ENCODE results near the gene CLDN4. TPM values are rescaled to one million over a fixed set of nuclear protein-coding genes. Genes with fewer than 3 reads are reported as not detected.

Gene CLDN4
- total RNA-seq, 1 experiment from 2014 or later = 15.6 TPM

- Histone ChIP-seq H2BK12ac (ENCODE audit: insufficient read length, low read depth, low read length) (no peak overlapping the region), H3K27ac (ENCODE audit: insufficient read length, low read depth, low read length) (no peak overlapping the region), H3K79me2 (ENCODE audit: insufficient read depth, low read length) (no peaks in the 10 kb centered on the region), H2BK120ac (ENCODE audit: low read depth, low read length, poor library complexity, severe bottlenecking) (no peak overlapping the region), H2BK20ac (ENCODE audit: low read depth, low read length, poor library complexity, severe bottlenecking) (no peak overlapping the region), H4K91ac (ENCODE audit: insufficient read length, low read depth, low read length) (peak overlapping the region; percentile 60), H3K56ac (ENCODE audit: insufficient read length, low read depth, low read length) (no peak overlapping the region), H3K27me3 (ENCODE audit: insufficient read depth, low read length) (no peaks in the 10 kb centered on the region), H3K18ac (ENCODE audit: insufficient read length, low read depth, low read length) (peak overlapping the region; percentile 7), H3K4ac (ENCODE audit: low read depth, low read length) (peak overlapping the region; percentile 43; the same call in 1 of the 2 replicates), H3K79me1 (ENCODE audit: insufficient read depth, low read depth, low read length, poor library complexity, severe bottlenecking) (no peaks in the 10 kb centered on the region), H3K9ac (ENCODE audit: extremely low read depth, insufficient read length, low read length) (no peak overlapping the region), H3T11ph (ENCODE audit: low read length) (no peak overlapping the region), H3K4me1 (ENCODE audit: insufficient read depth, low read length) (peaks cover 17% of the 10 kb centered on the region), H4K8ac (replicated peaks; ENCODE audit: insufficient read length, low read depth, low read length) (no peak overlapping the region), H3K14ac (ENCODE audit: insufficient read depth, low read length) (peak overlapping the region; percentile 86; the same call in 1 of the 2 replicates), H3K23me2 (ENCODE audit: insufficient read length, low read depth, low read length, poor library complexity, severe bottlenecking) (peaks cover 9% of the 10 kb centered on the region), H3K23ac (ENCODE audit: insufficient read length, low read depth, low read length) (no peak overlapping the region), H2BK5ac (ENCODE audit: insufficient read length, low read length) (no peak overlapping the region), H3K4me2 (ENCODE audit: insufficient read depth, insufficient read length, low read length) (no peak overlapping the region), H3K9me3 (ENCODE audit: control insufficient read depth, low read depth, low read length) (no peaks in the 10 kb centered on the region), H4K20me1 (ENCODE audit: control insufficient read depth, insufficient read depth, insufficient read length) (no peaks in the 10 kb centered on the region), H2AK5ac (ENCODE audit: insufficient read length, low read length) (no peak overlapping the region), H2AFZ (ENCODE audit: low read length) (no peak overlapping the region), H4K5ac (ENCODE audit: insufficient read length, low read depth, low read length) (no peak overlapping the region), H2BK15ac (ENCODE audit: low read depth, low read length) (no peak overlapping the region)
- no CpG with 5 or more reads among the region's 7 CpGs for WGBS (ENCODE audit: extremely low coverage, insufficient read length, low lambda C conversion rate)
- H3K4me3 Mint-ChIP-seq = peak overlapping the region in 1 of 2 experiments; percentile 36; a peak in 2 of 5 replicates
- peaks cover 18% of the 10 kb centered on the region for H3K27me3 Mint-ChIP-seq (ENCODE audit: low read depth)
- peak overlapping the region; percentile 29 to 99 (median 40); a peak in 6 of 7 replicates for H3K27ac Mint-ChIP-seq
- H3K9me3 Mint-ChIP-seq = peaks cover 0 to 4% of the 10 kb centered on the region in 2 experiments; a peak in 3 of 5 replicates
- H3K4me1 Mint-ChIP-seq = peaks cover 67 to 75% of the 10 kb centered on the region in 2 experiments
- no peak for DNase-seq
- H3K36me3 Mint-ChIP-seq (ENCODE audit: insufficient read depth in 1 of 3, low read depth in 3 of 3) = peaks cover 2 to 5% (median 3%) of the 10 kb centered on the region in 3 experiments; a peak in 4 of 7 replicates
- TF ChIP-seq CTCF (conservative IDR thresholded peaks at IDR 0.05) = no peak
These were observed 1.3 kb upstream of the CLDN4 start for GRCh38 chr7:73829505-73829904.
